ENCODE results near the gene MTG2. TPM values are rescaled to one million over a fixed set of nuclear protein-coding genes. Genes with fewer than 3 reads are reported as not detected.

Gene MTG2
- total and polyA plus RNA-seq, 2 of the 13 experiments (the other 11 are each of a cell fraction or from before 2014, with no cell fraction given), result 20.4 to 37.8 TPM

DNA sequence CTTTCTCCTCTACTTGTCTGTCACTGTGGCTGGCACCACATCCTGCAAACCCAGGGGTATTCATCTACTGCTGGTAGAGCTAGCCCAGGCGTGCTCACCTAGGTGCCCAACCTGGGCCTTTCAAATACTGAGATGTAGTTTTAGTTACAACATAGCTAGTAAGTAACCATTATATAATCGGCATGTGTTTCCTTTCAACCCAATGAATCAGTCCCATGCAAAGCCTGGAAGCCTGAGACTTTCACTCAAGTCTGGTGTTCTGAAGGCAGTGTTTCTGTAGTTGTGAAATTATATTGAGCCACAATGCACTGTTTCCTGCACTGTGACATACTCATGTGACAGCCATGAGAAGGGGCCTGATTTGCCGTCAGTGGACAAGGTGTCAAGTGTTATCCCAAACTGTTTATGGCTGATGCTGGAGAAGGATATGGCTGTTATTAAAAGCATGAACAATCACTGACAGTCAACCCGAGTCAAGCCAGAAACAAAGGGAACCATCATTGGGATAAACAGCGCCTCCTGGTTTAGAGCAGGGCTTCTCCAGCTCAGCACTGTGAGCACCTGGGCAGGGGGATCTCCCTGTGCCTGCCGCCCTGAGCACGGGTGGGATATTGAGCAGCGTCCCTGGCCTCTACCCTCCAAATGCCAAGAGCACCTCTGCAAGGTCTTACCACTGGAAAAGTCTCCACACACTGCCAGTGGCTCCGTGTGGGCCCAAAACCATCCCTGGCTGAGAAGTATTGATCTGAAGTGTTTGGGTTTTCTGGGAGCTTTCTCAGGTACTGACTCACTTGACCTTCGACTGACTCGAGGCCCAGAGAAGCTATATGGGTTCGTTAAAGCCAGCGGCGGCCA is 41.2 kb upstream of the MTG2 start (continued):
- TF ChIP-seq TFDP2 (CRISPR knock-in tag; IDR thresholded peaks at IDR 0.05), result no peak
- TF ChIP-seq ZNF503 (CRISPR knock-in tag; IDR thresholded peaks at IDR 0.05), result no peak
- TF ChIP-seq, protein P1, sequence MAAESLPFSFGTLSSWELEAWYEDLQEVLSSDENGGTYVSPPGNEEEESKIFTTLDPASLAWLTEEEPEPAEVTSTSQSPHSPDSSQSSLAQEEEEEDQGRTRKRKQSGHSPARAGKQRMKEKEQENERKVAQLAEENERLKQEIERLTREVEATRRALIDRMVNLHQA (CRISPR knock-in tag; IDR thresholded peaks at IDR 0.05), result no peak
- TF ChIP-seq HES4 (CRISPR knock-in tag; IDR thresholded peaks at IDR 0.05; ENCODE audit: borderline replicate concordance), result no peak
- TF ChIP-seq ZFP1 (CRISPR knock-in tag; IDR thresholded peaks at IDR 0.05), result no peak
- TF ChIP-seq SOX13 (IDR thresholded peaks at IDR 0.05), result no peak
- TF ChIP-seq SOX13 (CRISPR knock-in tag; conservative IDR thresholded peaks at IDR 0.05 in 1 of 2, IDR thresholded peaks at IDR 0.05 in 1 of 2), result 0 out of 4 replicates have a peak, but pooled peaks of 1 of the 2 experiments have one; percentile 32
- 0 out of 2 replicates have a peak, but pooled peaks have one; percentile 35 for TF ChIP-seq HNRNPL (IDR thresholded peaks at IDR 0.05; ENCODE audit: low read depth, low read length)
- TF ChIP-seq NFYC (CRISPR knock-in tag; IDR thresholded peaks at IDR 0.05), result no peak
- TF ChIP-seq ZNF75D (CRISPR knock-in tag; IDR thresholded peaks at IDR 0.05; ENCODE audit: borderline replicate concordance), result no peak
- no peak for TF ChIP-seq HMGA1 (CRISPR knock-in tag; conservative IDR thresholded peaks at IDR 0.05)
- no peak; the same call in none of the 2 replicates for TF ChIP-seq SNAI1 (CRISPR knock-in tag; IDR thresholded peaks at IDR 0.05; ENCODE audit: borderline replicate concordance)
- peak; percentile 4; the same call in 1 of the 2 replicates for TF ChIP-seq PAF1 (CRISPR knock-in tag; IDR thresholded peaks at IDR 0.05)
- TF ChIP-seq HBP1 (CRISPR knock-in tag; IDR thresholded peaks at IDR 0.05; ENCODE audit: low read depth), result no peak
- TF ChIP-seq FOXP1 (IDR thresholded peaks at IDR 0.05), result no peak
- no peak for TF ChIP-seq FOXP1 (CRISPR knock-in tag; IDR thresholded peaks at IDR 0.05)
- TF ChIP-seq ISX (CRISPR knock-in tag; conservative IDR thresholded peaks at IDR 0.05), result no peak
- no peak for TF ChIP-seq ZNF644 (CRISPR knock-in tag; IDR thresholded peaks at IDR 0.05; ENCODE audit: low read depth)
- no peak for TF ChIP-seq ZNF256 (CRISPR knock-in tag; conservative IDR thresholded peaks at IDR 0.05)
- TF ChIP-seq ZNF749 (CRISPR knock-in tag; IDR thresholded peaks at IDR 0.05; ENCODE audit: borderline replicate concordance), result no peak
- TF ChIP-seq HMG20B (CRISPR knock-in tag; conservative IDR thresholded peaks at IDR 0.05), result no peak
- no peak for TF ChIP-seq SOX6 (IDR thresholded peaks at IDR 0.05)
- no peak; the same call in none of the 2 replicates for TF ChIP-seq SOX6 (CRISPR knock-in tag; IDR thresholded peaks at IDR 0.05)
- no peak for TF ChIP-seq ZNF101 (CRISPR knock-in tag; IDR thresholded peaks at IDR 0.05; ENCODE audit: borderline replicate concordance, low read depth)
- no peak for TF ChIP-seq ZNF12 (CRISPR knock-in tag; IDR thresholded peaks at IDR 0.05)
- TF ChIP-seq KLF12 (CRISPR knock-in tag; IDR thresholded peaks at IDR 0.05; ENCODE audit: borderline replicate concordance), result no peak
- TF ChIP-seq HNRNPUL1 (IDR thresholded peaks at IDR 0.05; ENCODE audit: low read depth, low read length), result no peak

Data from HepG2 (cell line).